Occipital lobe (tissue), 2 donors: ENCODE results near the gene GPR63. TPM values are rescaled to one million over a fixed set of nuclear protein-coding genes. Genes with fewer than 3 reads are reported as not detected.

Experiments used
- DNase-seq: peaks from one replicate; lab custom pipeline; 2025; lab: John Stamatoyannopoulos, UW
- total RNA-seq: library from RNA; depleted of rRNA; stranded (reverse); fragments of >200 nt; gene quantifications from one replicate; pipeline ENCODE4 v1.2.3, GENCODE V29; 2014

The GPR63 gene
- total RNA-seq, 1 donor from 2014 or later = 27.9 TPM

GRCh38 chr6:96821034-96821433, 16.2 kb downstream of the GPR63 start:
- DNase-seq = no peak

GRCh38 chr6:96816301-96816817, 20.9 kb downstream of the GPR63 start:
- no peak for DNase-seq

- DNase-seq = no peak
Observed at GRCh38 chr6:96814625-96815024, 22.7 kb downstream of the GPR63 start.

- DNase-seq = no peak
Observed at GRCh38 chr6:96812077-96812703, 25.1 kb downstream of the GPR63 start.

- DNase-seq = no peak
Observed at GRCh38 chr6:96811670-96812069, 25.6 kb downstream of the GPR63 start.

- no peak for DNase-seq
Observed at GRCh38 chr6:96811136-96811535, 26.1 kb downstream of the GPR63 start.

- DNase-seq = no peak
Observed at GRCh38 chr6:96809119-96809518, 28.2 kb downstream of the GPR63 start.

GRCh38 chr6:96803106-96803481, 34.2 kb downstream of the GPR63 start:
- no peak for DNase-seq

- DNase-seq = no peak
Observed at GRCh38 chr6:96795481-96795880, 41.8 kb downstream of the GPR63 start.

GRCh38 chr6:96794980-96795379, 42.3 kb downstream of the GPR63 start:
- no peak for DNase-seq

- no peak for DNase-seq
Observed at GRCh38 chr6:96792561-96793190, 44.6 kb downstream of the GPR63 start.

GRCh38 chr6:96789871-96790270, 47.4 kb downstream of the GPR63 start:
- no peak for DNase-seq

GRCh38 chr6:96787846-96788580, 49.3 kb downstream of the GPR63 start:
- no peak for DNase-seq

- DNase-seq = no peak
Observed at GRCh38 chr6:96786336-96786735, 50.9 kb downstream of the GPR63 start.

GRCh38 chr6:96784650-96785049, 52.6 kb downstream of the GPR63 start:
- no peak for DNase-seq

- no peak for DNase-seq
Observed at GRCh38 chr6:96783307-96783706, 54.0 kb downstream of the GPR63 start.

- DNase-seq = no peak
Observed at GRCh38 chr6:96781557-96781956, 55.7 kb downstream of the GPR63 start.

- DNase-seq = no peak
Observed at GRCh38 chr6:96777113-96777512, 60.2 kb downstream of the GPR63 start.

- no peak for DNase-seq
Observed at GRCh38 chr6:96775727-96776400, 61.4 kb downstream of the GPR63 start.

GRCh38 chr6:96766769-96767168, 70.5 kb downstream of the GPR63 start:
- no peak for DNase-seq

GRCh38 chr6:96762599-96762998, 74.7 kb downstream of the GPR63 start:
- DNase-seq = no peak

GRCh38 chr6:96761794-96762193, 75.5 kb downstream of the GPR63 start:
- no peak for DNase-seq
